ENCODE results near the gene SYNPO2L.
A peak's percentile ranks its signal among the peaks of the same experiment; 100 is the strongest.
"Not testable (repeated sequence)": the region's sequence is repeated elsewhere in the genome, so short reads cannot be mapped to it uniquely, and the experiment has no call there.

SYNPO2L gene

GRCh38 chr10:73627300-73627699, 28.5 kb downstream of the SYNPO2L start:
- no peak for DNase-seq (ENCODE audit: low read depth)
- no peak overlapping the region for H3K4me3 ChIP-seq (ENCODE audit: low read depth, low read length)
- TF ChIP-seq CTCF (IDR thresholded peaks at IDR 0.05; ENCODE audit: insufficient read depth, low read depth, low read length, missing control alignments): no peak

GRCh38 chr10:73625884-73626752, 29.7 kb downstream of the SYNPO2L start:
- no peak for TF ChIP-seq CTCF (IDR thresholded peaks at IDR 0.05; ENCODE audit: insufficient read depth, low read depth, low read length, missing control alignments)
- peak overlapping the region; percentile 95 for H3K4me3 ChIP-seq (ENCODE audit: low read depth, low read length)
- peak; percentile 99 for DNase-seq (ENCODE audit: low read depth)

GRCh38 chr10:73625004-73625883, 30.6 kb downstream of the SYNPO2L start:
- H3K4me3 ChIP-seq (ENCODE audit: low read depth, low read length): peak overlapping the region; percentile 95
- no peak for DNase-seq (ENCODE audit: low read depth)
- no peak for TF ChIP-seq CTCF (IDR thresholded peaks at IDR 0.05; ENCODE audit: insufficient read depth, low read depth, low read length, missing control alignments)

GRCh38 chr10:73623056-73623455, 32.8 kb downstream of the SYNPO2L start:
- TF ChIP-seq CTCF (IDR thresholded peaks at IDR 0.05; ENCODE audit: insufficient read depth, low read depth, low read length, missing control alignments): no peak
- no peak overlapping the region for H3K4me3 ChIP-seq (ENCODE audit: low read depth, low read length)
- no peak for DNase-seq (ENCODE audit: low read depth)

GRCh38 chr10:73620974-73621373, 34.9 kb downstream of the SYNPO2L start:
- DNase-seq (ENCODE audit: low read depth); H3K4me3 ChIP-seq (ENCODE audit: low read depth, low read length): not testable (repeated sequence)

GRCh38 chr10:73617143-73617542, 38.7 kb downstream of the SYNPO2L start:
- H3K4me3 ChIP-seq (ENCODE audit: low read depth, low read length); DNase-seq (ENCODE audit: low read depth): not testable (repeated sequence)

DNA sequence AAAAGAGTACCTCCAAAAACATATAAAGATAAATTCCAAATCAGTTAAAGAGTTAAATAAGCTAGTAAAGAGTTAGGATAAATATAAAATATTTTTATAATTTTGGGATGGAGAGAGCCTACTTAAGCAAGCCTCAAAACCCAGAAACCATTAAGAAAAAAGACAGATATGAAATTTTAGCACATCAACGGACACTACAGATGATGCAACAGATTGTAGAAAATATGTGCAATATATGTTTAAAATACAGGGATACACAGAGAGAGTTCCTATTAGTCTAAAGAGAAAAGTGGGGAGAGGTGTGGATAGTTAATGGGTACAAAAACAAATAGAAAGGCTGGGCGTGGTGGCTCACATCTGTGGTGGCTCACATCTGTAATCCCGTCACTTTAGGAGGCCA, 41.1 kb downstream of the SYNPO2L start:
- no peak for DNase-seq (ENCODE audit: low read depth)
- no peak for TF ChIP-seq CTCF (IDR thresholded peaks at IDR 0.05; ENCODE audit: insufficient read depth, low read depth, low read length, missing control alignments)
- no peak overlapping the region for H3K4me3 ChIP-seq (ENCODE audit: low read depth, low read length)

Data from GM12865 (cell line).